ENCODE data around the gene ANKS3.

The ANKS3 gene

GRCh38 chr16:4704491-4704890, 29.6 kb downstream of the ANKS3 start:
- Histone ChIP-seq H3K36me3 (peaks cover 60% of the 10 kb centered on the region), H3K9me3 (ENCODE audit: severe bottlenecking) (no peaks in the 10 kb centered on the region), H3K27ac (no peak overlapping the region), H3K27me3 (ENCODE audit: insufficient read depth, low read depth, severe bottlenecking) (no peaks in the 10 kb centered on the region), H3K4me3 (ENCODE audit: low read depth, low read length) (no peak overlapping the region)
- DNase-seq: no peak
- TF ChIP-seq CTCF (IDR thresholded peaks at IDR 0.05; ENCODE audit: low read depth, low read length): no peak

- no peak for DNase-seq
- Histone ChIP-seq H3K9me3 (ENCODE audit: severe bottlenecking) (no peaks in the 10 kb centered on the region), H3K36me3 (peaks cover 65% of the 10 kb centered on the region), H3K27ac (no peak overlapping the region), H3K27me3 (ENCODE audit: insufficient read depth, low read depth, severe bottlenecking) (no peaks in the 10 kb centered on the region), H3K4me3 (ENCODE audit: low read depth, low read length) (no peak overlapping the region)
- TF ChIP-seq CTCF (IDR thresholded peaks at IDR 0.05; ENCODE audit: low read depth, low read length): no peak
Measured at GRCh38 chr16:4703906-4704305, 30.2 kb downstream of the ANKS3 start.

GRCh38 chr16:4702466-4702808, 31.6 kb downstream of the ANKS3 start:
- H3K36me3 ChIP-seq: peaks cover 72% of the 10 kb centered on the region

GRCh38 chr16:4701791-4702465, 32.1 kb downstream of the ANKS3 start:
- H3K9me3 ChIP-seq (ENCODE audit: severe bottlenecking): no peaks in the 10 kb centered on the region
- TF ChIP-seq CTCF (IDR thresholded peaks at IDR 0.05; ENCODE audit: low read depth, low read length): no peak
- DNase-seq: no peak
- H3K27ac ChIP-seq: no peak overlapping the region
- no peaks in the 10 kb centered on the region for H3K27me3 ChIP-seq (ENCODE audit: insufficient read depth, low read depth, severe bottlenecking)
- H3K4me3 ChIP-seq (ENCODE audit: low read depth, low read length): no peak overlapping the region
- H3K36me3 ChIP-seq: peaks cover 74% of the 10 kb centered on the region

More at GRCh38 chr16:4702466-4702808, 31.6 kb downstream of the ANKS3 start:
- TF ChIP-seq CTCF (IDR thresholded peaks at IDR 0.05; ENCODE audit: low read depth, low read length): no peak
- DNase-seq: no peak
- Histone ChIP-seq H3K4me3 (ENCODE audit: low read depth, low read length) (no peak overlapping the region), H3K27me3 (ENCODE audit: insufficient read depth, low read depth, severe bottlenecking) (no peaks in the 10 kb centered on the region), H3K9me3 (ENCODE audit: severe bottlenecking) (no peaks in the 10 kb centered on the region), H3K27ac (no peak overlapping the region)

GRCh38 chr16:4700997-4701743, 32.9 kb downstream of the ANKS3 start:
- Histone ChIP-seq H3K4me3 (ENCODE audit: low read depth, low read length) (no peak overlapping the region), H3K36me3 (peaks cover 81% of the 10 kb centered on the region)

More at GRCh38 chr16:4700997-4701743, 32.9 kb downstream of the ANKS3 start:
- DNase-seq: no peak
- TF ChIP-seq CTCF (IDR thresholded peaks at IDR 0.05; ENCODE audit: low read depth, low read length): no peak
- Histone ChIP-seq H3K27ac (no peak overlapping the region), H3K9me3 (ENCODE audit: severe bottlenecking) (no peaks in the 10 kb centered on the region), H3K27me3 (ENCODE audit: insufficient read depth, low read depth, severe bottlenecking) (no peaks in the 10 kb centered on the region)

All from WERI-Rb-1 (cell line).